Mesothelial cell of epicardium (in vitro differentiated cells): ENCODE data around the gene GKN1. TPM values are rescaled to one million over a fixed set of nuclear protein-coding genes. Genes with fewer than 3 reads are reported as not detected.

Source experiments
- DNase-seq, 2 experiments: peaks; one replicate each; pipeline ENCODE4 v3.0.0; 2021; ENCODE audit warnings: low spot score in 2 of 2; ENCODE audit not compliant: unreplicated experiment in 2 of 2
- H3K27ac Mint-ChIP-seq: 2 replicates; pipeline ENCODE4 v1.8.0; 2021; ENCODE audit warnings: mixed read lengths
- H3K27me3 Mint-ChIP-seq: 2 replicates; pipeline ENCODE4 v1.8.0; 2021; ENCODE audit warnings: low read depth, mixed read lengths
- H3K36me3 Mint-ChIP-seq: 2 replicates; pipeline ENCODE4 v1.8.0; 2021; ENCODE audit warnings: mixed read lengths
- H3K4me1 Mint-ChIP-seq: 2 replicates; pipeline ENCODE4 v1.8.0; 2021; ENCODE audit warnings: mixed read lengths
- H3K4me3 Mint-ChIP-seq: 2 replicates; pipeline ENCODE4 v1.8.0; 2021; ENCODE audit warnings: mild to moderate bottlenecking, moderate library complexity, mixed read lengths
- H3K9me3 Mint-ChIP-seq: 2 replicates; pipeline ENCODE4 v1.8.0; 2021; ENCODE audit warnings: mixed read lengths
- total RNA-seq: library from RNA; stranded (reverse); gene quantifications from 3 replicates; pipeline ENCODE4 v1.2.1, GENCODE V29; 2021
- TF ChIP-seq, protein P1 (sequence below): fragments of 200-600 bp; sonication (generic); IDR thresholded peaks from one replicate; pipeline ENCODE4 v1.5.0; 2021; ENCODE audit warnings: antibody characterized with exemption; ENCODE audit not compliant: unreplicated experiment

GKN1 gene
- total RNA-seq, 1 donor from 2014 or later, result not detected

DNA sequence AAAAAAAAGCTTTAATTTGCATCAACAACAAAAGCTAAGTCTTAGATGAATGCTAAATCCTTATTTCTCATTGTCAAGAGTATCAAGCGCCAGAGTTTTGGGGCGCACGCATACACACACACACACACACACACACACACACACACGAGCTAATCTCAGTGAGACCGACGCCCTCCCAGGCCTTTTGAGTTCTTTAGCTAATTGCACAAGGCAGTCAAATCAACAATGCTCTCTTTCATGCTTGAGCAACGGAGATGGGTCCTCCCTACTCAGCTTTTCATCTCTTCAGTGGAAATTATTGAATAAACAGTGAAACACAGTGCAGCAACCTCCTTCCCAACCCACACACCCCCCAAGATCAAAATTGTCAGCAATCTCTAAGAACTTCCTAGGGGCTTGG lies 19.2 kb downstream of the GKN1 start:
- no peaks in the 10 kb centered on the region for H3K4me1 Mint-ChIP-seq
- H3K27me3 Mint-ChIP-seq, result peaks cover 24% of the 10 kb centered on the region
- H3K36me3 Mint-ChIP-seq, result no peaks in the 10 kb centered on the region
- TF ChIP-seq, protein P1, sequence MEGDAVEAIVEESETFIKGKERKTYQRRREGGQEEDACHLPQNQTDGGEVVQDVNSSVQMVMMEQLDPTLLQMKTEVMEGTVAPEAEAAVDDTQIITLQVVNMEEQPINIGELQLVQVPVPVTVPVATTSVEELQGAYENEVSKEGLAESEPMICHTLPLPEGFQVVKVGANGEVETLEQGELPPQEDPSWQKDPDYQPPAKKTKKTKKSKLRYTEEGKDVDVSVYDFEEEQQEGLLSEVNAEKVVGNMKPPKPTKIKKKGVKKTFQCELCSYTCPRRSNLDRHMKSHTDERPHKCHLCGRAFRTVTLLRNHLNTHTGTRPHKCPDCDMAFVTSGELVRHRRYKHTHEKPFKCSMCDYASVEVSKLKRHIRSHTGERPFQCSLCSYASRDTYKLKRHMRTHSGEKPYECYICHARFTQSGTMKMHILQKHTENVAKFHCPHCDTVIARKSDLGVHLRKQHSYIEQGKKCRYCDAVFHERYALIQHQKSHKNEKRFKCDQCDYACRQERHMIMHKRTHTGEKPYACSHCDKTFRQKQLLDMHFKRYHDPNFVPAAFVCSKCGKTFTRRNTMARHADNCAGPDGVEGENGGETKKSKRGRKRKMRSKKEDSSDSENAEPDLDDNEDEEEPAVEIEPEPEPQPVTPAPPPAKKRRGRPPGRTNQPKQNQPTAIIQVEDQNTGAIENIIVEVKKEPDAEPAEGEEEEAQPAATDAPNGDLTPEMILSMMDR, result no peak
- H3K27ac Mint-ChIP-seq, result no peak overlapping the region
- DNase-seq, result no peak
- no peak overlapping the region for H3K4me3 Mint-ChIP-seq
- H3K9me3 Mint-ChIP-seq, result no peaks in the 10 kb centered on the region

DNA sequence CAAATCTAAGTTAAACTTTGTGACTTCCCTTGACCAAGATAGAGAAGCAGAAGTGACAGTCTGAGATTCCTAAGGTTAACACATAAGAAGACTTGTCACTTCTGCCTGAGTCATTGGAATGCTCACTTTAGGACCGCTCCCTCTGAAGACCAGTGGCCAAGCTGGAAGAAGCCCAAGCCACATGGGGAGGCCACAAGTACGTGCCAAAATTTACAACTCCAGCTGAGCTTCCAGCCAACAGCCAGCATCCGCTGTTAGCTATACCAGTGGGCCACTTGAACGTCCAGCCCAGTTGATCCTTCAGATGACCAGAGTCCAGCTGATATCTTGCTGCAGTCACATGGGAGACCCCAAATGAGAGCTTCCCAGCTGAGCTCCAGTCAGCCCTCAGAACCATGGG lies 20.4 kb downstream of the GKN1 start:
- Mint-ChIP-seq H3K4me1 (no peaks in the 10 kb centered on the region), H3K36me3 (no peaks in the 10 kb centered on the region), H3K27ac (no peak overlapping the region), H3K27me3 (peaks cover 19% of the 10 kb centered on the region), H3K4me3 (no peak overlapping the region), H3K9me3 (peaks cover 8% of the 10 kb centered on the region)
- TF ChIP-seq, protein P1, result no peak
- DNase-seq, result no peak

DNA sequence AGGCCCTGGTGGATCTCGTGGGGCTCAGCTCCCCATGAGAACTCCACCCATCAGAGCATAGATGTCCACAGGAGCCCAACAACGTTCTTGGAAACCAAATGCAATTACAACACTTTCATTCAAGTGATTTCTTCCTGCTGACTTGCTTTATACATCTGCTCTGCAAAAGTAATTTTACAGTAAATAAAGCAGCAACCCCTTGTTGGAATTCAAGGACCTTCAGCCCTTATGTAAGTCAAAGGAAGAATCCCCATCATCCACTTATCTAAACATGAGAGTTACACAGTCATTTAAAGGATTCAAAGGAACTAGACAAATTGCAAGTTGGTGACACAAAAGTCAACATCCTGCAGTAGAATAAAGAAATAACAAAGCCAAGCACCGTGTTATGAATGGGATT lies 21.5 kb downstream of the GKN1 start:
- peaks cover 13% of the 10 kb centered on the region for H3K27me3 Mint-ChIP-seq

DNA sequence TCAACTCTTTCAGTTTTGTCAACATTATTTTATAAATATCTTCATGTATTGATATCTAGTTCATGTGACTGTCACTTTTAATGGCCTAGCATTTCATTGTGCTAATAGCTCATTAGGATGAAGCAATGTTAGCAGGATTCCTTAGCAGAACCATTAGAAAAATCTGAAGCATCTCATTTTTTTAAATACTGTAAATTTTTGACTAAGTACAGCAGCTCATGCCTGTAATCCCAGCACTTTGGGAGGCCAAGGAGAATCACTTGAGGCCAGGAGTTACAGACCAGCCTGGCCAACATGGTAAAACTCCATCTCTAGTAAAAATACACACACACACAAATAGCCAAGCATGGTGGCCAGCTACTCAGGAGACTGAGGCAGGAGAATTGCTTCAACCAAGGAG lies 23.0 kb downstream of the GKN1 start:
- DNase-seq, result no peak
- Mint-ChIP-seq H3K36me3 (no peaks in the 10 kb centered on the region), H3K27ac (no peak overlapping the region), H3K27me3 (peaks cover 10% of the 10 kb centered on the region), H3K4me1 (no peaks in the 10 kb centered on the region), H3K4me3 (no peak overlapping the region), H3K9me3 (peaks cover 30% of the 10 kb centered on the region)
- TF ChIP-seq, protein P1, result no peak

More for the DNA sequence above, 21.5 kb downstream of the GKN1 start:
- Mint-ChIP-seq H3K4me3 (no peak overlapping the region), H3K36me3 (no peaks in the 10 kb centered on the region), H3K4me1 (no peaks in the 10 kb centered on the region), H3K27ac (no peak overlapping the region), H3K9me3 (peaks cover 16% of the 10 kb centered on the region)
- TF ChIP-seq, protein P1, result no peak
- no peak for DNase-seq

DNA sequence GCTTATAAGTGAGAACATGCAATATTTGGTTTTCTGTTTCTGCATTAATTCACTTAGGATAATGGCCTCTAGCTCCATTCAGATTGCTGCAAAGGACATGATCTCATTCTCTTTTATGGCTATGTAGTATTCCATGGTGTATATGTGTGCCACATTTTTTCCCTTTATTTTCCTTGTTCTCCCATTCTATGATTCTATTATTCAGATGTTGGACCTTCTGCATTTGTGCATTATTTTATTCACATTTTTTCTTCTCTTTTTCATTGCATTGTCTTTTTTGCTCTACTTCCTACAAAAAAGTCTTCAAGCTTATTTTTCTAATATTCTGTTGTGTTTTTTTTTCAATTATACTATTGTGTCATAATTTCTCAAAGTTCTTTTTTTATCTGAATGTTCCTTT lies 27.4 kb downstream of the GKN1 start:
- no peaks in the 10 kb centered on the region for H3K36me3 Mint-ChIP-seq
- H3K27ac Mint-ChIP-seq, result no peak overlapping the region

More for the DNA sequence above, 27.4 kb downstream of the GKN1 start:
- H3K27me3 Mint-ChIP-seq, result no peaks in the 10 kb centered on the region
- H3K9me3 Mint-ChIP-seq, result peaks cover 42% of the 10 kb centered on the region
- no peak for DNase-seq
- TF ChIP-seq, protein P1, result no peak
- no peak overlapping the region for H3K4me3 Mint-ChIP-seq
- no peaks in the 10 kb centered on the region for H3K4me1 Mint-ChIP-seq
